Gastrocnemius medialis (tissue), 4 donors: ENCODE results near the gene PNPLA3.

ENCODE experiments used
- CTCF ChIP-seq, 5 experiments: fragments of 450-650 bp in 3 of 5; fragments of 200-600 bp in 2 of 5; sonication (generic) in 2 of 5; IDR thresholded peaks in 4 of 5; conservative IDR thresholded peaks in 1 of 5; 1 replicate in 4 of 5; 2 replicates in 1 of 5; pipeline ENCODE4 v1.5.1; 2016 to 2019; ENCODE audit warnings: antibody characterized with exemption in 5 of 5, mild to moderate bottlenecking in 3 of 5, moderate library complexity in 3 of 5
- POLR2A ChIP-seq, 2 donors: fragments of 450-650 bp; IDR thresholded peaks; one replicate each; pipeline ENCODE4 v1.6.1; 2017; ENCODE audit warnings: antibody characterized with exemption in 2 of 2, mild to moderate bottlenecking in 2 of 2, moderate library complexity in 2 of 2

GRCh38 chr22:43900206-43900605 is 23.4 kb upstream of the PNPLA3 start:
- TF ChIP-seq CTCF (IDR thresholded peaks at IDR 0.05 in 4 of 5, conservative IDR thresholded peaks at IDR 0.05 in 1 of 5) (no peak), POLR2A (IDR thresholded peaks at IDR 0.05) (no peak)
